Adrenal gland (tissue), 12 donors: ENCODE measurements around the gene PHKA1. TPM values are rescaled to one million over a fixed set of nuclear protein-coding genes. Genes with fewer than 3 reads are reported as not detected.
"Not testable (repeated sequence)": the region's sequence is repeated elsewhere in the genome, so short reads cannot be mapped to it uniquely, and the experiment has no call there.

Experiments
- DNase-seq, 7 donors: peaks; one replicate each; pipeline ENCODE4 v3.0.0-alpha.2; 2019 to 2020
- H3K27ac ChIP-seq, 5 donors: fragments of 200-600 bp; sonication (generic) in 4 of 5; 1 replicate in 3 of 5; 2 replicates in 2 of 5; pipeline versions ENCODE4 v1.5.1 to v1.8.0; 2016 to 2020; ENCODE audit warnings: mild to moderate bottlenecking in 1 of 5
- H3K27me3 ChIP-seq: fragments of 200-600 bp; 2 replicates; pipeline ENCODE4 v1.8.0; 2021
- H3K36me3 ChIP-seq, 2 donors: fragments of 200-600 bp; replicated peaks in 1 of 2; 1 replicate in 1 of 2; 2 replicates in 1 of 2; pipeline versions ENCODE4 v1.5.1 to v1.8.0; 2018 to 2022
- H3K4me1 ChIP-seq, 2 donors: fragments of 200-600 bp; replicated peaks in 1 of 2; 1 replicate in 1 of 2; 2 replicates in 1 of 2; pipeline versions ENCODE4 v1.5.1 to v1.8.0; 2018 to 2021
- H3K4me3 ChIP-seq, 4 donors: fragments of 200-600 bp; sonication (generic) in 3 of 4; one replicate each; pipeline ENCODE4 v1.5.1; 2016 to 2018
- H3K9me3 ChIP-seq, 3 donors: fragments of 200-600 bp; sonication (generic) in 1 of 3; replicated peaks in 1 of 3; 1 replicate in 2 of 3; 2 replicates in 1 of 3; pipeline versions ENCODE4 v1.5.1 to v1.8.0; 2016 to 2021
- CTCF ChIP-seq, 6 experiments: fragments of 450-650 bp in 4 of 6; fragments of 200-600 bp in 2 of 6; sonication (generic) in 1 of 6; IDR thresholded peaks; 1 replicate in 5 of 6; 2 replicates in 1 of 6; pipeline versions ENCODE4 v1.5.1 to v1.8.0; 2016 to 2021; ENCODE audit warnings: antibody characterized with exemption in 6 of 6, mild to moderate bottlenecking in 2 of 6, moderate library complexity in 1 of 6
- POLR2A ChIP-seq, 2 donors: fragments of 450-650 bp; IDR thresholded peaks; one replicate each; pipeline ENCODE4 v1.6.1; 2017; ENCODE audit warnings: antibody characterized with exemption in 2 of 2, mild to moderate bottlenecking in 2 of 2, moderate library complexity in 1 of 2
- WGBS, 4 donors: extraction: QIAGEN DNeasy Blood & Tissue Kit in 2 of 4; methylation state at CpG; one replicate each; pipeline versions ENCODE4 v1.1.5 to v1.1.7; 2013 to 2017; 5-methylcytosine and 5-hydroxymethylcytosine counted together
- intact Hi-C, 2 donors: fragments of 100-400 bp; cut with DNase I; formaldehyde crosslinking; loops; one replicate each; pipeline versions ENCODE4 v1.14.1 to v1.15.0; 2022 to 2023
- polyA plus RNA-seq, 3 donors: library from polyadenylated mRNA; stranded (reverse); fragments of 200-250 nt in 2 of 3; fragments of 350-450 nt in 1 of 3; fragmentation: Illumina TruSeq in 1 of 3; extraction: RNeasy Lipid Tissue Mini Kit (QIAGEN cat#74804) in 1 of 3; gene quantifications; one replicate each; pipeline ENCODE4 v1.2.3, GENCODE V29; 2013 to 2014
- total RNA-seq, 9 donors: library from RNA; depleted of rRNA in 4 of 9; stranded (reverse); fragments of >200 nt in 4 of 9; fragments of 120-200 nt in 1 of 9; fragmentation: NEBNext Ultra II Directional in 1 of 9; extraction: Animal tissue kit (Norgen Biotek cat#: 25700) in 1 of 9; gene quantifications; one replicate each; pipeline versions ENCODE4 v1.1.0 to v1.2.4, GENCODE V29; 2013 to 2023
- donor health status: healthy with polysubstance abuse.
- donor health status: Bipolar disorder and iron deficiency.
- donor health status: DM: yes; HTN: yes; CAD: no.
- donor health status: DM: no; HTN: no; CAD: no.
- donor health status: DM: no; HTN: no; CAD: no.
- donor health status: DM: yes; HTN: yes; CAD: no.

PHKA1 gene
- total and polyA plus RNA-seq, 12 donors: 11.8 to 46.4 (median 32.5) TPM

GRCh38 chrX:72566448-72566847 lies 147.7 kb downstream of the PHKA1 start:
- Histone ChIP-seq H3K27ac (no peak overlapping the region), H3K9me3 (no peaks in the 10 kb centered on the region), H3K4me3 (no peak overlapping the region), H3K36me3 (peaks cover 0 to 35% of the 10 kb centered on the region in 2 donors), H3K27me3 (peaks cover 5% of the 10 kb centered on the region), H3K4me1 (no peaks in the 10 kb centered on the region)
- intact Hi-C loops: no loop called here
- TF ChIP-seq POLR2A (IDR thresholded peaks at IDR 0.05) (no peak), CTCF (IDR thresholded peaks at IDR 0.05) (no peak)
- WGBS, 4 donors: 72 to 93% (median 77%) methylated on average over 2 of the region's 2 CpGs
- DNase-seq: no peak

GRCh38 chrX:72559655-72560054 lies 154.5 kb downstream of the PHKA1 start:
- H3K4me1 ChIP-seq, H3K9me3 ChIP-seq, H3K36me3 ChIP-seq, intact Hi-C loops, DNase-seq, H3K4me3 ChIP-seq, H3K27ac ChIP-seq, H3K27me3 ChIP-seq: not testable (repeated sequence)
- 95 to 100% (median 99%) methylated on average over 1 to 27 of the region's 28 CpGs for WGBS, 4 donors

DNA sequence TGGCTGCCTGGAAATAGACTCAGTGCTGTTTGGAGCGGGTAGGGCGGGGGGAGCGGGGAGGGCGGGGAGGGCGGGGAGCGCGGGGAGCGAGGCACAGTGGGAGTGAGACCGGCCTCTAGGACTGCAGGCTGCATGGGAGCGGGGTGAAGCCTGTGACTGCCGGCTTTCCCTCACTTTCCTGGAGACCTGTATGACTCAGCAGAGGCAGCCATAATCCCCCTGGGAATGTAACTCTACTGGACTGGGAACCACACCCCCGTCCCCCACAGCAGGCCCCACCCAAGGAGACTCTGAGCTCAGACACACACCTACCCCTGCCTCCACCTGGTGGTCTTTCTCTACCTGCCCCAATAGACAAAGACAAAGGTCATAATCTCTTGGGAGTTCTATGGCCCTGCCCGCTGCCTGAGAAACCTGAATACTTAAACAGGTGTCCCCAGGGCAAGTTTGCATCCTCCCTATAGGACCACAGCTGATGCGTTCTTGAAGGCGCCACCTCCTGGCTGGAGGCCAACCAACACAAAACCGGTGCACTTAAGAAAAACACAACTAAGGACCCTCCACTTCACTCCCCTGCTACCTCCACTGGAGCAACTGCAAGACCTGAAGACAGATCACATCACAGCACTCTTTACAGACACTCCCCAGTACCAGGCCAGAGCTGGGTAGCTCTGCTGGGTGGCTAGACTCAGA lies 159.5 kb downstream of the PHKA1 start:
- 71 to 92% (median 85%) methylated on average over 11 to 16 of the region's 16 CpGs; no CpG with 5 or more reads in 1 of the 4 donors for WGBS, 4 donors

DNA sequence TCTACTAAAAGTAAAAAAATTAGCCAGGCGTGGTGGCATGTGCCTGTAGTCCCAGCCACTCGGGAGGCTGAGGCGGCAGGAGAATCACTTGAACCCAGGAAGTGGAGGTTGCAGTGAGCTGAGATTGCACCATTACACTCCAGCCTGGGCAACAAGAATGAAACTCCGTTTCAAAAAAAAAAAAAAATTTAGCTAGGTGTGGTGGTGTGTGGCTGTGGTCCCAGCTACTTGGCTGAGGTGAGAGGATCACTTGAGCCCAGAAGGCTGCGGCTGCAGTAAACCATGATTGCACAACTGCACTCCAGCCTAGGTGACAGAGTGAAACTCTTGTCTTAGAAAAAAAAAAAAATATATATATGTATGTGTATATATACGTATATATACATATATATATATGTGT lies 161.7 kb downstream of the PHKA1 start:
- H3K36me3 ChIP-seq, DNase-seq, intact Hi-C loops, H3K27ac ChIP-seq, H3K9me3 ChIP-seq, H3K4me3 ChIP-seq, H3K4me1 ChIP-seq: not testable (repeated sequence)
- WGBS, 4 donors: 75 to 92% (median 79%) methylated on average over 4 to 6 of the region's 6 CpGs
- peaks cover 11% of the 10 kb centered on the region for H3K27me3 ChIP-seq

More for the DNA sequence above, 159.5 kb downstream of the PHKA1 start:
- TF ChIP-seq POLR2A (IDR thresholded peaks at IDR 0.05) (no peak), CTCF (IDR thresholded peaks at IDR 0.05) (no peak)
- intact Hi-C loops: no loop called here
- Histone ChIP-seq H3K4me1 (no peaks in the 10 kb centered on the region), H3K27me3 (peaks cover 8% of the 10 kb centered on the region), H3K27ac (no peak overlapping the region), H3K4me3 (no peak overlapping the region), H3K9me3 (no peaks in the 10 kb centered on the region), H3K36me3 (no peaks in the 10 kb centered on the region)
- DNase-seq: no peak

- no peaks in the 10 kb centered on the region for H3K4me1 ChIP-seq
- intact Hi-C loops: loop anchor here in 1 of 2 donors (10.0 kb wide), 1 partner anchor 241 kb away; the partner anchor contains the start of gene CITED1
- H3K27ac ChIP-seq: no peak overlapping the region
- H3K9me3 ChIP-seq: no peaks in the 10 kb centered on the region
- no peak for TF ChIP-seq CTCF (IDR thresholded peaks at IDR 0.05)
- no peak for TF ChIP-seq POLR2A (IDR thresholded peaks at IDR 0.05)
- H3K4me3 ChIP-seq: no peak overlapping the region
- H3K27me3 ChIP-seq: peaks cover 5% of the 10 kb centered on the region
- DNase-seq: no peak
- no peaks in the 10 kb centered on the region for H3K36me3 ChIP-seq
Measured at GRCh38 chrX:72545990-72546389, 168.1 kb downstream of the PHKA1 start.
